PC-3 (cell line): Measurements from ENCODE around the gene PABPN1. TPM values are rescaled to one million over a fixed set of nuclear protein-coding genes. Genes with fewer than 3 reads are reported as not detected.

Experiments
- ATAC-seq: fragments of 200-7000 bp; cut with Tn5 transposase; 2 replicates; pipeline ENCODE4 v1.9.1; 2020; ENCODE audit warnings: mild to moderate bottlenecking, moderate library complexity
- BruUV-seq: library from RNA; stranded (reverse); fragments of 400-500 nt; replicated peaks from 2 replicates; lab custom pipeline; 2021; lab: Mats Ljungman, UMichigan
- CTCF ChIA-PET: fragments of 300-600 bp; sonication (Branson Sonifier 250); formaldehyde crosslinking; loops from one replicate; lab custom pipeline; 2022; ENCODE audit warnings: antibody characterized with exemption; lab: Charles Lee
- POLR2A ChIA-PET: fragments of 300-600 bp; sonication (Branson Sonifier 250); formaldehyde crosslinking; loops from one replicate; lab custom pipeline; 2022; ENCODE audit warnings: antibody characterized with exemption; ENCODE audit not compliant: unreplicated experiment; lab: Charles Lee
- DNase-seq: peaks from one replicate; pipeline ENCODE4 v3.0.0-alpha.2; 2015
- H2AFZ ChIP-seq: fragments of 300-600 bp; sonication (generic); 2 replicates; pipeline ENCODE4 v1.6.0; 2016; ENCODE audit warnings: antibody characterized with exemption, low read length
- H3F3A ChIP-seq: fragments of 300-600 bp; sonication (generic); one replicate; pipeline ENCODE4 v1.6.0; 2017; ENCODE audit warnings: antibody characterized with exemption, low read length, control low read depth, mild to moderate bottlenecking; ENCODE audit not compliant: unreplicated experiment
- H3K27ac ChIP-seq: fragments of 300-600 bp; sonication (generic); 2 replicates; pipeline ENCODE4 v1.5.1; 2016; ENCODE audit warnings: mild to moderate bottlenecking, low read length
- H3K27me3 ChIP-seq: fragments of 300-600 bp; sonication (generic); 2 replicates; pipeline ENCODE4 v1.6.1; 2016; ENCODE audit warnings: low read length, mixed read lengths
- H3K36me3 ChIP-seq: fragments of 300-600 bp; sonication (generic); 2 replicates; pipeline ENCODE4 v1.6.1; 2016; ENCODE audit warnings: low read depth, mixed run types, low read length, mixed read lengths
- H3K4me1 ChIP-seq: fragments of 300-600 bp; sonication (generic); 2 replicates; pipeline ENCODE4 v1.5.1; 2016; ENCODE audit warnings: low read length; ENCODE audit not compliant: insufficient read depth
- H3K4me2 ChIP-seq: fragments of 300-600 bp; sonication (generic); 2 replicates; pipeline ENCODE4 v1.6.0; 2016; ENCODE audit warnings: low read length
- H3K4me3 ChIP-seq: fragments of 300-600 bp; sonication (generic); 2 replicates; pipeline ENCODE4 v1.5.1; 2016; ENCODE audit warnings: mild to moderate bottlenecking, low read length, mixed read lengths
- H3K79me2 ChIP-seq: fragments of 300-600 bp; sonication (generic); 2 replicates; pipeline ENCODE4 v1.6.1; 2017; ENCODE audit warnings: low read length, mixed read lengths
- H3K9ac ChIP-seq: fragments of 300-600 bp; sonication (generic); 2 replicates; pipeline ENCODE4 v1.6.0; 2016; ENCODE audit warnings: mild to moderate bottlenecking, low read length
- H3K9me2 ChIP-seq: fragments of 300-600 bp; sonication (generic); replicated peaks from 2 replicates; pipeline ENCODE4 v1.6.1; 2016; ENCODE audit warnings: mixed run types, low read length, mixed read lengths
- H3K9me3 ChIP-seq: fragments of 300-600 bp; sonication (generic); 2 replicates; pipeline ENCODE4 v1.6.1; 2016; ENCODE audit warnings: low read length, mixed read lengths
- H4K20me1 ChIP-seq: fragments of 300-600 bp; sonication (generic); 2 replicates; pipeline ENCODE4 v1.6.1; 2016; ENCODE audit warnings: low read length, mixed read lengths
- EZH2 ChIP-seq: fragments of 300-600 bp; sonication (generic); IDR thresholded peaks from one replicate; pipeline ENCODE4 v1.6.1; 2017; ENCODE audit warnings: antibody characterized with exemption, mild to moderate bottlenecking, low read length; ENCODE audit not compliant: unreplicated experiment
- EZH2phosphoT487 ChIP-seq: fragments of 300-600 bp; sonication (generic); IDR thresholded peaks from 2 replicates; pipeline ENCODE4 v1.6.1; 2018; ENCODE audit warnings: mild to moderate bottlenecking, antibody characterized with exemption, low read length, borderline replicate concordance
- intact Hi-C: fragments of 100-400 bp; cut with micrococcal nuclease; formaldehyde crosslinking; loops from 2 replicates; pipeline ENCODE4 v1.9.0; 2023
- total RNA-seq: library from RNA; depleted of rRNA; stranded (reverse); fragments of >200 nt; gene quantifications from 2 replicates; pipeline ENCODE4 v1.2.3, GENCODE V29; 2014
- TF ChIP-seq, protein P1 (sequence below): fragments of 300-600 bp; sonication (generic); conservative IDR thresholded peaks from 2 replicates; pipeline ENCODE4 v1.5.1; 2017; ENCODE audit warnings: antibody characterized with exemption, low read depth, mild to moderate bottlenecking, low read length

Gene PABPN1
- total RNA-seq, 1 experiment from 2014 or later: 89.1 TPM

DNA sequence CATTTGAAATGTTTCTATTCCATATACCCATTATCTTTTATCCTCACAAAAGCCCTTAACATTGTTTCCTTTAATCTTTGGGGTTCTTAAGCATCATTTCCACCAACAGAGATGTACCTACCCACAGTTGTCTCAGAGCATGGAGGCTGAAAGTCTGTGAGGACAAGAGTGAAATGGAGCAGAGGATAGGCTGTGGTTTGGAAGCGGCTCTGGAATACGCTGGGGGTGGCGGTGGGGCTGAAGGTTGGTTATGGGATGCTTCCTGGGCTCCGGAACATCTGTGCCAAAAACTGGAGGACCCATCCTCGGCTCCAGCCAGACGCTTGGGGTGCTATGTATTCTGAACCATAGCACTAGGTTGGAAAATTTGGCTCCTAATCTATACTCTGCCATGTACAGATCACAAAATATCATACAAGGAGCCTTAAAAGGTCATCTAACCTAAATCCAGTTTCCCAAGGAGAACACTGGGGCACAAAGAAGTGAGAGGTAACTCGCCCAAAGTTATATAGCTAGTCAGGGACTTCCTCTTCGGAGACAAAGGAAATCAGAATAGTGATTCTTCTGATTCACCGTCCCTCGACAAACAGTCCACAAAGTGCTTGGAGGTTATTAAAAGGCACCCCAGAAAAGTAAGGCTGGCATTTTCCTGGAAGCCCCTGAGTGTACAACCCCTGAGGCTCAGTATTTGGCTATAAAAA, 21.1 kb upstream of the PABPN1 start:
- peaks cover 12% of the 10 kb centered on the region for H3K4me1 ChIP-seq
- BruUV-seq: no TSS peak
- ATAC-seq (no peak), DNase-seq (no peak)
- H3K79me2 ChIP-seq: peaks cover 12% of the 10 kb centered on the region
- H3K4me2 ChIP-seq: peak overlapping the region; percentile 89
- H3K36me3 ChIP-seq: no peaks in the 10 kb centered on the region
- H3K9me3 ChIP-seq: no peaks in the 10 kb centered on the region
- no peaks in the 10 kb centered on the region for H3K27me3 ChIP-seq
- POLR2A ChIA-PET: interaction anchor here (0.6 to 2.0 kb wide), 3 partner anchors 14 to 54 kb away, joined by 3 to 13 read pairs (median 4); partner anchors contain the start of genes HOMEZ and PABPN1
- no peaks in the 10 kb centered on the region for H3K9me2 ChIP-seq
- CTCF ChIA-PET: interaction anchor here (0.6 to 0.9 kb wide), 2 partner anchors 14 to 30 kb away, joined by 3 to 8 read pairs; partner anchors contain the start of gene HOMEZ
- peaks cover 4% of the 10 kb centered on the region for H3F3A ChIP-seq
- H2AFZ ChIP-seq: peak overlapping the region; percentile 75
- H3K27ac ChIP-seq: no peak overlapping the region
- H3K4me3 ChIP-seq: peak overlapping the region; percentile 77
- TF ChIP-seq EZH2 (no peak), EZH2phosphoT487 (no peak)
- TF ChIP-seq, protein P1, sequence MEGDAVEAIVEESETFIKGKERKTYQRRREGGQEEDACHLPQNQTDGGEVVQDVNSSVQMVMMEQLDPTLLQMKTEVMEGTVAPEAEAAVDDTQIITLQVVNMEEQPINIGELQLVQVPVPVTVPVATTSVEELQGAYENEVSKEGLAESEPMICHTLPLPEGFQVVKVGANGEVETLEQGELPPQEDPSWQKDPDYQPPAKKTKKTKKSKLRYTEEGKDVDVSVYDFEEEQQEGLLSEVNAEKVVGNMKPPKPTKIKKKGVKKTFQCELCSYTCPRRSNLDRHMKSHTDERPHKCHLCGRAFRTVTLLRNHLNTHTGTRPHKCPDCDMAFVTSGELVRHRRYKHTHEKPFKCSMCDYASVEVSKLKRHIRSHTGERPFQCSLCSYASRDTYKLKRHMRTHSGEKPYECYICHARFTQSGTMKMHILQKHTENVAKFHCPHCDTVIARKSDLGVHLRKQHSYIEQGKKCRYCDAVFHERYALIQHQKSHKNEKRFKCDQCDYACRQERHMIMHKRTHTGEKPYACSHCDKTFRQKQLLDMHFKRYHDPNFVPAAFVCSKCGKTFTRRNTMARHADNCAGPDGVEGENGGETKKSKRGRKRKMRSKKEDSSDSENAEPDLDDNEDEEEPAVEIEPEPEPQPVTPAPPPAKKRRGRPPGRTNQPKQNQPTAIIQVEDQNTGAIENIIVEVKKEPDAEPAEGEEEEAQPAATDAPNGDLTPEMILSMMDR: no peak
- intact Hi-C loops: loop anchor here (10.0 kb wide), 2 partner anchors 325 to 535 kb away; partner anchors contain the start of gene OXA1L
- no peaks in the 10 kb centered on the region for H4K20me1 ChIP-seq
- peak overlapping the region; percentile 67 for H3K9ac ChIP-seq

DNA sequence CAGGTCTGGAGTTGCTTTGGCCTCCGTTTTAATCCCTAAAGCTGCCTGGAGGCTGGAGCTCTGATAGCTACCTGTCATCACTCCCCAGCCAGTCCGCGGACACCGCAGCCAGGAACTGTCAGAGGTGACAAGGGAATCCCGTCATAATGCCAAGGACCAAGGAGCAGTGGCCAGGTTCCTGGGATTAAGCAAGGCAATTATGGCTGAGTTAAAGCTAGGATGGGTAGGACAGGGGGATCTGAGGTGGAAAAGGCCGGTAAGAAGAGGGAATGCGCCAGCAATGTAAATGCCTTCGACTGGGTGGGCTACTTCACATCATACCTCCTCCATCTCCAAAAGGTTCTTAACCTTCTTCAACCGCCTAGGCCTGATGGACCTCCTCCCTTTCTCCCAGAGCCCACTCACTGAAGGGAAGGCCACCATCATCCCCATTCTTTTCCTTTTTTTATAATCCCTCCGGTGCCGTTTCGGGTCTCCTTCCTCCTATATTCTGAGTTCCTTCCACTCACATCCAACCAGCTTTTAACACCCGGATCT, 20.5 kb upstream of the PABPN1 start:
- ATAC-seq (no peak), DNase-seq (peak; percentile 29)
- Histone ChIP-seq H3K4me1 (peaks cover 14% of the 10 kb centered on the region), H3K9me3 (no peaks in the 10 kb centered on the region), H3F3A (peaks cover 4% of the 10 kb centered on the region), H3K27me3 (no peaks in the 10 kb centered on the region), H3K4me3 (peak overlapping the region; percentile 77), H3K27ac (0 out of 2 replicates have a peak overlapping the region, but pooled peaks have one; percentile 16), H3K9ac (peak overlapping the region; percentile 67), H3K36me3 (no peaks in the 10 kb centered on the region), H3K4me2 (peak overlapping the region; percentile 89), H2AFZ (peak overlapping the region; percentile 75), H3K9me2 (no peaks in the 10 kb centered on the region), H3K79me2 (peaks cover 12% of the 10 kb centered on the region), H4K20me1 (no peaks in the 10 kb centered on the region)
- intact Hi-C loops: loop anchor here (1.0 to 10.0 kb wide), 4 partner anchors 14 to 536 kb away; partner anchors contain the start of genes HOMEZ, OXA1L and PABPN1
- ChIA-PET CTCF (interaction anchor here (0.6 to 0.9 kb wide), 6 partner anchors 14 to 945 kb away, joined by 3 to 8 read pairs (median 6); partner anchors contain the start of genes C14orf119, HOMEZ and PABPN1), POLR2A (interaction anchor here (0.6 to 2.0 kb wide), 3 partner anchors 15 to 55 kb away, joined by 3 to 13 read pairs (median 4); partner anchors contain the start of genes HOMEZ and PABPN1)
- BruUV-seq: TSS peak; percentile 87
- no peak for TF ChIP-seq EZH2phosphoT487
- TF ChIP-seq, protein P1: no peak
- no peak for TF ChIP-seq EZH2
